Stimulated activated CD4-positive, alpha-beta T cell treated with anti-CD3 and anti-CD28 coated beads, Interleukin-4, amount 100 ng/mL, for 1 hour (primary cell): ENCODE results near the gene SLC35A2.
"Not testable (repeated sequence)": the region's sequence is repeated elsewhere in the genome, so short reads cannot be mapped to it uniquely, and the experiment has no call there.

Source experiments
- DNase-seq: peaks from one replicate; pipeline ENCODE4 v3.0.0-alpha.2; 2020

SLC35A2 gene

GRCh38 chrX:48901069-48901468 is 10.4 kb downstream of the SLC35A2 start:
- DNase-seq = no peak

DNA sequence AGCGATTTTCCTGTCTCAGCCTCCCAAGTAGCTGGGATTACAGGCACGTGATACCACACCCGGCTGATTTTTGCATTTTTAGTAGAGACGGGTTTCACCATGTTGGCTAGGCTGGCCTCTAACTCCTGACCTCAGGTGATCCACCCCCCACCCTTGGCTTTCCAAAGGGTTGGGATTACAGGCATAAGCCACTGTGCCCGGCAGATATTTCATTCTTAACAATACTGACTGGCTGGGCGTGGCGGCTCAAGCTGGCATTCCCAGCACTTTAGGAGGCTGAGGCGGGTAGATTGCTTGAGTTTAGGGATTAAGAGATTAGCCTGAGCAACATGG is 12.4 kb downstream of the SLC35A2 start:
- no peak for DNase-seq

- peak; percentile 83 for DNase-seq
Observed at GRCh38 chrX:48897625-48898306, 13.7 kb downstream of the SLC35A2 start, which contains the start of the genes PQBP1 and TIMM17B. PQBP1 (plus strand) TSS chrX:48897930; CDS start chrX:48898510, 580 bp downstream. TIMM17B (minus strand) TSS chrX:48897768; CDS start chrX:48897749, 19 bp downstream.

GRCh38 chrX:48897157-48897624 is 14.3 kb downstream of the SLC35A2 start:
- DNase-seq = peak; percentile 59

GRCh38 chrX:48896611-48897011 is 14.8 kb downstream of the SLC35A2 start:
- DNase-seq = no peak

DNA sequence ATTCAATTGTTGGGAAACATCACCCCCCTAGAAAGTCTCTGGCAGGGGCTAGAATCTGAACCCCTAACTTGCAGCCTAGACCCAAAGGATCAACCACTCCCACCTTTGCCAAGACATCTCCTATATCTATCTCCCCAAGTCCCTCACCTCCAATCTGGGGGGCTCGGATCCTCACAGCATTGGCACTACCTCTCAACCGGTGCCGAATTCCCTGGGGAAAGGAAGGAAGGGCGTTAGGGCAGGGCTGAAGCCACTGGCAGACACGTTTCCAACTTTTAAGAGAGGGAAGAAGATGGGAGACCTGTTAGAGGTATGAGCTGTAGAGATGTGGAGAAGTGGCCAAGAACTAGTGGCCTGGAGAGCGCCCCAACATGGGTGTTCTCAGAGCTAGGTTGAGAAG is 16.6 kb downstream of the SLC35A2 start:
- no peak for DNase-seq

GRCh38 chrX:48893556-48894348 is 17.7 kb downstream of the SLC35A2 start:
- DNase-seq = no peak

DNA sequence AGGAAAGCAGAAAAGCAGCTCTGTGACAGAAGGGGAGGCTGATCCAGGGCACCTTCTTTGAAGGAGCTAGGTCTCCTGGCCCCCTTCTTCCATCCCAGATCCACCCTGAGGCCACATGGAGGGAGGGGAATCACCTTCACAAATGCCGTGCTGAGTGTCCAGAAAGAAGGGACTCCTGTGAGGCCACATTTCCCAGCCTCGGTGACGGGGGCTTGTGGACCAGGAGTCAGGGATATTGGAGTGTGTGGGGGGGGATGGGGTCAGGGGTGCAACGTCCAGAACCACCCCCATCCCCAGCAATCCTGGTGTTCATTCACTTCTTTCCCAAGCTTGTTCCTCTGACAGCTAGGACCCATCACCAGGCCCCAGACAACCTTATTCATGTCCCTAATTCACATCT is 18.6 kb downstream of the SLC35A2 start:
- DNase-seq = no peak

- peak; percentile 73 for DNase-seq
Observed at GRCh38 chrX:48891402-48892288, 19.8 kb downstream of the SLC35A2 start.

DNA sequence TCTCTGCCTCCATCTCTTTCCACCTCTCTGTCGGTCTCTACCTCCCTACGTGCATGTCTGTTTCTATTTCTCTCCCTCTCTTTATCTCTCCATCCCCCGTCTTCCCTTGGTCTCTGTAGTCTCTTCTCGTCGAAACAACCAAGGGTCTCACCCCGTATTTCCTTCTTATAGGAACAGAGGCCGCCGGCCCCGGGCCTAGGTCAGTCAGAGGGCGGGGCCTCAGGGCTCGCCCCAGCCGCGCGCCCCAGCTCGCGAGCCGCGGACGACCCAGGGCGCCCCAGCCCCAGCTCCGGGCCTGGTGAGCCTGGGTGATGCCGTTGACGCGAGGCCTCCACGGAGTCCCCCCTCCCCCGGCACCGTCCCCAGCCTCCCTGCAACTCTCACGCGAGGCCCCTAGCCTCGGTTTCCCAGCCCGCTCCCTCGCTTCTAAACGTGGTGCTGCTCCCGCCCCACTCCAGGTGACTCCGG is 20.5 kb downstream of the SLC35A2 start:
- no peak for DNase-seq

DNA sequence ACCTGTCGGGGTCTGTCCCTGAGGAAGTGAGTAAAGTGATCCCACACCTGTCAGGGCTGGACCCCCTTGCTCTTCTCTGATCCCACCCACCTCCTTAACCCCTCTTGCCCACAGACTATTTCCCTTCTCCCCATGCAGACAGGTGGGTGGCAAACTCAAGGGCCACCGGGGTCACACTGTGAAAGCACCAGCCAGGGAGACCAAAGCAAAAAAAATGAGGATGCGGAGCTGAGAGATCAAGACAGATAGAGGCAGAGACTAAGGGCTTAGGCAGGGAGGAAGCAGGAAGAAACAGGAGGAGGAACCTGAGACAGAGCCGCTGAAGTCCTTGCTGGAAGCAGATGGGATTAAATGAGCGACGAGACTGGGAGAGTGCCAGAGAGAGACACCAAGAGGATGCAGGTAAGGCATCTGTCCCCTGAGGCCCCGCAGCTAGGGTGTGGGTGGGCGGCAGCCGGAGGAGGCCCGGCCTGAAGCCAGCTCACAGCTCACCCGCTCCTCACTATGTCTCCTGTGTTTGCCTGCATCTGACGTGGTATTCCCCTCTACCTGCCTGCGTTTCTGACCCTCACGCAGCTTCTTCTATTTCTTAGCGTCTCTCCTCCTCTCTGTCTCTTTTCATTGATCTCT is 21.0 kb downstream of the SLC35A2 start:
- peak; percentile 26 for DNase-seq

- not testable (repeated sequence) for DNase-seq
Observed at GRCh38 chrX:48886586-48886985, 24.9 kb downstream of the SLC35A2 start.

DNA sequence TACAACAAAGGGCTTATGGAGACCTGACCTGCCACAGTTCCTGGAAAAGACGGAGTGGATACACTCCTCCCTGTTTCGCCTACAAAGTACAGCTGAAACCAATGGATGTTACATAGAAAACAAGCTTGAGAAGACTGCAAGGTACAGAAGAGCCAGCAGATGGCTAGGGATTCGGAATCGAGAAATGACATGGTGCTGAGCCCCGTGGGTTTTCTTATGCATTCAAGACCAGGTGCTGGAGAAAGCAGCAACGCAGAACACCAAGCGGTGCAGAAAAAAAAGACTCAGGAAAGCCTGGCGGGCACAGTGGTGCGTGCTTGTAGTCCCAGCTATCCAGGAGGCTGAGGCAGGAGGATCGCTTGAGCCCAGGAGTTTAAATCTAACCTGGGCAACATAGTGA is 27.7 kb downstream of the SLC35A2 start:
- DNase-seq = no peak

GRCh38 chrX:48876944-48877343 is 34.5 kb downstream of the SLC35A2 start:
- DNase-seq = not testable (repeated sequence)

DNA sequence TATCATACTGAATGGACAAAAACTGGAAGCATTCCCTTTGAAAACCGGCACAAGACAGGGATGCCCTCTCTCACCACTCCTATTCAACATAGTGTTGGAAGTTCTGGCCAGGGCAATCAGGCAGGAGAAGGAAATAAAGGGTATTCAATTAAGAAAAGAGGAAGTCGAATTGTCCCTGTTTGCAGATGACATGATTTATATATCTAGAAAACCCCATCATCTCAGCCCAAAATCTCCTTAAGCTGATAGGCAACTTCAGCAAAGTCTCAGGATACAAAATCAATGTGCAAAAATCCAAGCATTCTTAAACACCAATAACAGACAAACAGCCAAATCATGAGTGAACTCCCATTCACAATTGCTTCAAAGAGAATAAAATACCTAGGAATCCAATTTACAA is 39.4 kb downstream of the SLC35A2 start:
- DNase-seq = not testable (repeated sequence)

DNA sequence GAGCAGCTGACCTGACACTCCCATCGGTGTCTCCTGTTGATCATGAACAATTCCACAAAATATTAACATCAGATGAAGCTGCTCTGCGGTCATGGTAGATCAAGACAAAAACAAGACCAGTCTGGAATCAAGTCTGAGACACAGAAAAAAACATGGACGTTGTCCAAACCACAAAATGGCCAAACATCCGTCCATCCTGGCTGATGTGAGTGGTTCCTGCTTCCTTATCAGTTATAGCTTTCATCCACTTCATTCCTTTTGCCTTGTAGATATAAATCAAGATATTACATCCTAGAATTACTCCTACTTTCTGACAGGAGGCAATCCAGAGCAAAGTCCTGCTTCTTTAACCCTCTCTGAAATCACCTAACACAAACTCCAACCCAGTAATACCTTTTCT is 47.2 kb downstream of the SLC35A2 start:
- no peak for DNase-seq

DNA sequence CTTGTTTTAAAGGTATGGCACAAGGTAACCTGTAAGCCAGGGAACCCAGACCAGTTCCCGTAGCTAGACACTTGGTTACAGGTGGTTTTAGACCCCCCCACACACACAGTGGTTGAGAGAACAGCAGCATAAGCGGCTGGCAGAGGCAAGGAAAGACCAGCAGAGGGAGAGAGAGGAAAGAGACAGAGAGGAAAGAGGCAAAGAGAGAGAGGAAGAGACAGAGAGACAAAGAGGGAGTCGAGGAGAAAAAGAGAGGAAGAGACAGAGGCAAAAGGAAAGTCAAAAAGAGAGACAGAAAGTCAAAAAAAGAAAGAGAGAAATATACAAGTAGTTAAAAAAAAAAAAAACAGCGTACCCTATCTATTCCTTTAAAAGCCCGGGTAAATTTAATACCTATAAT is 56.5 kb downstream of the SLC35A2 start:
- no peak for DNase-seq

- not testable (repeated sequence) for DNase-seq
Observed at GRCh38 chrX:48854121-48854804, 57.2 kb downstream of the SLC35A2 start.

DNA sequence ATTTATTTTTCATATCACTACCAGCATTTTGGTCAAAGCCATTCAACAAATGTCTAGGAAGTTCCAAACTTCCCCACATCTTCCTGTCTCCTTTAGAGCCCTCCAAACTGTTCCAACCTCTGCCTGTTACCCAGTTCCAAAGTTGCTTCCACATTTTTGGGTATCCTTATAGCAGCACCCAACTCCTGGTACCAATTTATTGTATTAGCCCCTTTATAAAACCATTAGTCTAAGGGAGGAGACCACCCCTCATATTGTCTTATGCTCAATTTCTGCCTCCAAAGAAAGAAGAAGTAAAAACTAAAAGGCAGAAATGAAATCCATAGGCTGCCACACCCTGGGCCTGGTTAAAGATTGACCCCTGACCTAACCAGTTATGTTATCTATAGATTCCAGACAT is 58.0 kb downstream of the SLC35A2 start:
- DNase-seq = not testable (repeated sequence)
